ENCODE results near the gene MCEE. TPM values are rescaled to one million over a fixed set of nuclear protein-coding genes. Genes with fewer than 3 reads are reported as not detected.
A peak's percentile ranks its signal among the peaks of the same experiment; 100 is the strongest.
"Not testable (repeated sequence)": the region's sequence is repeated elsewhere in the genome, so short reads cannot be mapped to it uniquely, and the experiment has no call there.

Gene MCEE
- polyA plus RNA-seq (2012; ENCODE audit: low read depth, missing spikeins): 18.1 TPM

DNA sequence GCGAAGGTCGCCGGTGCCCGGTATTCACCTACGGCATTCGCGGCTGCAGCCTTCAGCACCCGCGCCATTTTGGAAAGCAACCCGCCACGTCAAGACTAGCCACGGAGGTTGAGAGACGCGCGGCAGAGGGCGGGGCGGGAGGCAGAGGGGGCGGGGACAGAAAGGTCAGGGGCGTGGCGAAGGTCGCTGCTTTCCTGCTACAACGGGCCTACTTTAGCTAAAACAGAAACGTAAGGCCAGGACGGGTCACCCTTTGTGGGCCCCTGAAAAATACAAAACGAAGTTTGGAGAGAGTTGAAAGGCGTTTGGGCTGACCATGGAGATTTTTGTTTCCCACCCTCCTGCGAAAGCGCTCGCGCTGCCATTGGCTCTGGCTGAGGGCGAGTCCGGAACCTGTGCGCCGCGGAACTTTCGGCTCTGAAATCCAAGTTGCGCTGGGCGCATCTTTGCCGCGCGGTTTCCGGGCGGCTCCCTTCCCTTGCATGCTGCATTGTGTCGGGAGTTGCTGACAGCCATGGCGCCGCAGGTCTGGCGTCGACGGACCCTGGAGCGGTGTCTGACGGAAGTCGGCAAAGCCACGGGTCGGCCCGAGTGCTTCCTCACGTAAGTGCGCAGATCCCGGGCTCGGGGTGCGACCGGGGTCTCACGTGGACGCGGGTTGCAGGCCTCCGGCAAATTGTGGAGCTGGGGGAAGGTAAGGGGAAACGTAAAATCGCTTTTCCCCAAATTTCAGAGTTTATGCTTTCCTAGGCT is at the start of gene MCEE, which contains the start of gene MPHOSPH10:
Gene MCEE (minus strand): TSS at position 78 of the 753 bp plus-strand sequence. CDS start 10 bp downstream, at position 68.
Gene MPHOSPH10 (plus strand): TSS at position 483 of the 753 bp plus-strand sequence. CDS start 32 bp downstream, at position 515.
- DNase-seq (ENCODE audit: insufficient read length, low spot score) (peak; percentile 77), FAIRE-seq (peak; percentile 88)
- TF ChIP-seq SPI1 (IDR thresholded peaks at IDR 0.05; ENCODE audit: low read depth, low read length) (0 out of 2 replicates have a peak, but pooled peaks have one; percentile 8), POLR2A (IDR thresholded peaks at IDR 0.05; ENCODE audit: low read depth, low read length) (peak; percentile 81), POU2F2 (IDR thresholded peaks at IDR 0.05; ENCODE audit: low read depth, low read length) (peak; percentile 91), PAX5 (IDR thresholded peaks at IDR 0.05; ENCODE audit: insufficient read depth, low read length, severe bottlenecking) (peak; percentile 19), POLR2AphosphoS5 (IDR thresholded peaks at IDR 0.05; ENCODE audit: low read depth, low read length) (peak; percentile 87; the same call in 1 of the 2 replicates), TAF1 (IDR thresholded peaks at IDR 0.05; ENCODE audit: low read depth, low read length) (peak; percentile 96)

DNA sequence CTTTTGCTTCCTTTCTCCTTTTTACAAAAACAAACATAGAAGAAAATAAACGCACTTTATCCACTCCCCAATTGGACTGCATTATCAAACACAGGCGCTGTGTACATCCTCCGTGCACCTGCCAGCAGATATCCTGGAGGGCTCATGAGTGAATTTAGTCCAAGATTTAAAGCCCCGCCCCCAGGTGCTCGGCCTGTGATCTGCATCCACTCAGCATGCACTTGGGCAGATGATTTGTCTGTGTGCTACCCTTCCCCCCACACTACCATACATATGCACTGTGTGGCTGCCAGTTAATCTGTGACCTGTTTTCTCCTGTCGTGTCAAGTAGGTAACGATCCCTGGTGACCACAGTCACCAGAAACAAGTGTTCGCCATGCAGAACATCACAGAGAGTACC is 48.8 kb upstream of the MCEE start:
- DNase-seq (ENCODE audit: insufficient read length, low spot score): not testable (repeated sequence)

DNA sequence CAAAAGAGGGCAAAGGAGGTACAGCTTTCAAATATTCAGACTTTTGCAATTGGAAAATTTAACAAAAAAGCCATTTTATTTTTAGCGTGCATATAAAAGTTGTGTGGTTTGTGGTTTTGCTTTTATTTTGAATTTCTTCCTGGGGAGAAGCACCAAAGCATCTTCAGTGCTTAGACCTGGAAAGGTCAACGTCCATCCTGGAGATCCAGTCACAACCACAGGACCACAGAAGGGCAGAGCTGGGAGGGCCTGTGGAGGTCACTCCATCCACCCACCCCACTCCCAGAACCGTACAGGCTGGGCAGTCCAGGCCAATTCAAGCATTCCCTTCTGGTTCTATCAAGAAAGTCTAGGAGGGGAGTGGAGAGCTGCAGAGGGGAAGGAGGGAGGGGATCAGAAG is 44.2 kb upstream of the MCEE start:
- DNase-seq (ENCODE audit: insufficient read length, low spot score): no peak
- no peak for FAIRE-seq
- no peak for TF ChIP-seq POLR2A (IDR thresholded peaks at IDR 0.05; ENCODE audit: low read depth, low read length)

More for the DNA sequence above, 48.8 kb upstream of the MCEE start:
- FAIRE-seq: not testable (repeated sequence)

DNA sequence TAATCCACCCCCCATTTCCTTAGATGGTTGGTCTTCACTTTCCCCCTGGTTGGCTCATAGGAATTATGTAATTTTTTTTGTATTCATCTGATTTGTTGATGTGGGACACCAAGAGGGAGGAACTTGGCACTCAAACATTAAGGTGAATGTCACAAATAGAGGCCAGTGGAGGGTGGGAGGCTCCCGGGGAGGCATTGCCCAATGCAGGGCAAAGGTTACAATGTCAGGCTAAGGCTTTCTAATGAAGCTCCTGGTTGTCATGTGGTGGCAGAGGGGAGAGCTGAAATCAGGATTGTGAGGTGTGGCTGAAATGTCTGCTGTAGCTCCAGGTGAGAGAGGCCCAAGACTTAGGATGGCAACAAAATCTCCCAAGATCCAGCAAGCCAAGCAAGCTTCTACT is 43.1 kb upstream of the MCEE start:
- TF ChIP-seq TAF1 (IDR thresholded peaks at IDR 0.05; ENCODE audit: low read depth, low read length) (no peak), POU2F2 (IDR thresholded peaks at IDR 0.05; ENCODE audit: low read depth, low read length) (no peak), PAX5 (IDR thresholded peaks at IDR 0.05; ENCODE audit: insufficient read depth, low read length, severe bottlenecking) (no peak), POLR2AphosphoS5 (IDR thresholded peaks at IDR 0.05; ENCODE audit: low read depth, low read length) (no peak), POLR2A (IDR thresholded peaks at IDR 0.05; ENCODE audit: low read depth, low read length) (no peak), SPI1 (IDR thresholded peaks at IDR 0.05; ENCODE audit: low read depth, low read length) (no peak)
- FAIRE-seq: no peak
- no peak for DNase-seq (ENCODE audit: insufficient read length, low spot score)

DNA sequence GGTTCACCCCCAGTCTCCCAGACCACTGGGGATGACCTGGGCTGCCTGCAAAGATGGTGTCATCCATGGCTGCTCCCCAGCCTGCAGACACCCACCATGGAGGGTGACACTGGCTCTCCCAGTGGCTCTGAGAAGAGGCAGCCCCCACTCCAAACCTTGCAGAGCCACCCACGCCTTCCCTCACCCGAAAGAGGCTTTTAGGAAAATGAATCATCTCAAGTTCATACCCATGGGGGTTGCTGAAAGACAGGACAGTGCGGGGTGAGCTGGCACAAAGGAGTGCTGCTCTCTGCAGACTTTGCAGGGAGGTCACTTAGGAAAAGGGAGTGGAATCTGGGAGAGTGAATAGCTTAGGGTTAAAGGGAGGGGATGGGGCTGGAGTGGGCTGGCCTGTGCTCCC is 36.8 kb upstream of the MCEE start:
- FAIRE-seq (no peak), DNase-seq (ENCODE audit: insufficient read length, low spot score) (no peak)
- no peak for TF ChIP-seq TAF1 (IDR thresholded peaks at IDR 0.05; ENCODE audit: low read depth, low read length)

DNA sequence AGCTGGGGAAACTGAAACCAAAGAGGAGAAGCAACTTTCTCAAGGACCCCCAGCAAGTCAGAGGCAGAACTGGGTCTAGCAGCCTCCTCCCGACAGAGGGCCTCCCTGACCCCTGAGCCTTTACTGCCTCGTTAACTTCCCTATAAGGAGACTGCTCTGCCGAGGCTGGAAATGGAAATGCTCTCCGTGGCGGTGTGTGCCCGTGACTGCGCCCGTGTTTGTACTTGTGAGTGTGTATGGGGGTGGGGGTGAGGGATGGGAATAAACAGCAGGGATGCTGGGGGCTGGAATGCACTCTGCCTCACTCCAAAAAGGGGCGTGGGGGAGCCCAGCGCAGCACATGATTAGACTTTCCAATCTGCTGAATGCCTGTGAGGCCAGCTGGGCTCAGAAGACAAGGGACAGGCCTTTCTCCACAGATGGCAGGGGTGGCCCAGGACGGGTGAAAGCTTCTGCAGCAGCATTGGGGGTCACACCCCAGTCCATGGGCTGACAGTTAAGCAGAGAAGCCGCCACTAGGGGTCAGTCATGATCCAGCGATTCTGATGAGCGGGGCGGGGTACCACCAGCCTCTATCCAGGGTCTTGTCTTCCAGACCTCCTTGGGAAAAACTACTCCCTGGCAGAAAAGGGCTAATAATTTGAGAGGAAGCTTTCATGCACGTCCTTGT is 27.2 kb upstream of the MCEE start:
- DNase-seq (ENCODE audit: insufficient read length, low spot score) (peak; percentile 39), FAIRE-seq (no peak)
- TF ChIP-seq POLR2AphosphoS5 (IDR thresholded peaks at IDR 0.05; ENCODE audit: low read depth, low read length) (no peak), SPI1 (IDR thresholded peaks at IDR 0.05; ENCODE audit: low read depth, low read length) (no peak), PAX5 (IDR thresholded peaks at IDR 0.05; ENCODE audit: insufficient read depth, low read length, severe bottlenecking) (no peak), POLR2A (IDR thresholded peaks at IDR 0.05; ENCODE audit: low read depth, low read length) (no peak), TAF1 (IDR thresholded peaks at IDR 0.05; ENCODE audit: low read depth, low read length) (no peak), POU2F2 (IDR thresholded peaks at IDR 0.05; ENCODE audit: low read depth, low read length) (no peak)

DNA sequence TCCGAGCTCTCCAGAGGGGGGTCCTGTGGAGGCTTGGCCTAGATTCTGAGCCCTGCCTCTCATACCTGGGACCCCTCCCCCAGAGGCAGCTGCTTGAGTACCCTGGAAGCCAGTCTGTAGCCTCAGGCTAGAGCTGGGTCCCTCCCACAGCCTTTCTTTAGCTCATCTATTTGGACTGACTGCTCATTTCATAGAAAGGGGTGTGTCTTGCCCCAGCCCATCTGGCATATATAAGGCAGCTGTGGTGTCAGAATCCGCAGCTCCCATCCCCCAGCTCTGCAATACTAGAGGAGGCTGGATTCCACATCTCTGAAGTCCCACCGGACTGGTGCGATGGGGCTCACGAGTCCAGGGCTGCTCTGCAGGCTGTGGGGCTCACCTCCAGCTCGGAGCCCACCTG is 26.5 kb upstream of the MCEE start:
- DNase-seq (ENCODE audit: insufficient read length, low spot score) (no peak), FAIRE-seq (no peak)
- TF ChIP-seq POLR2AphosphoS5 (IDR thresholded peaks at IDR 0.05; ENCODE audit: low read depth, low read length) (no peak), POU2F2 (IDR thresholded peaks at IDR 0.05; ENCODE audit: low read depth, low read length) (no peak), SPI1 (IDR thresholded peaks at IDR 0.05; ENCODE audit: low read depth, low read length) (no peak), POLR2A (IDR thresholded peaks at IDR 0.05; ENCODE audit: low read depth, low read length) (no peak), TAF1 (IDR thresholded peaks at IDR 0.05; ENCODE audit: low read depth, low read length) (no peak), PAX5 (IDR thresholded peaks at IDR 0.05; ENCODE audit: insufficient read depth, low read length, severe bottlenecking) (no peak)

DNA sequence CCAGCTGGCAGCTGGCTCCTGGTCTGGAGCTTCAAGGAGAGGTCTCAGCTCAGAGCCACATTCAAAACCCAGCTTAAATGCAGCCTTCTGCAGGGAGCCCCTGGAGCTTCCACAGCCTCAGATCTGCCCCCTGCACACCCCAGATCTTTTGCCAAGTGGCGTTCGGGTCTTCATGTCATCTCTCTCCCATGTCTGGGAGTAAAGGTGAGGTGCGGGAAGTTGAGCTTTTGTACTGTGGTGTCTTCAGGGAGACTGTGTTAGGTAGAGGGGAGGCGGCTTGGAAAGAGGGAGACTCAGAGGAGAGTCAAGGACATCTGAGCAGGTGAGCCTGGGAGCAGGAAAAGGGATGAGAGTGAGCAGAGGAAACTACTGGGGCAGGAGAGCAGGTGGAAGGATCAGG is 25.8 kb upstream of the MCEE start:
- no peak for FAIRE-seq

DNA sequence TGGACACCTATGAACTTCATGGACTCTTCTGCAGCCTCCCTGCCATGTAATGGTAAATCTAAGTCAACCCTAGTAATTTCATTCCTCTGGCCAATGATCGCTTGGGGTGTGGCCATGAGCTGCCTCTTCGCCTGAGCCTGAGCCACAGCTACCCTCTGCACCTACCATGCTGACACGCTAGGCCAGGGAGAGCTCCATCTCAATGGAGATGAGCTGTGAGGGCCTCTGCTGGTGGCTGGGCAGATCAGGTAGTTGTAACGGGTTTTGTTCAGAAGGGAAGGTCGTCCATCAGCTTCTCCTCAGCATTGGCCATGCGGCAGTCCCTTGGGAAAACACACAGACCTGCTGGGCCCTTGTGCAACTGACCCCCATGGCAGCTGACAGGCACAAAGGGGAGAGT is 24.8 kb upstream of the MCEE start:
- peak; percentile 56 for DNase-seq (ENCODE audit: insufficient read length, low spot score)
- no peak for TF ChIP-seq POLR2AphosphoS5 (IDR thresholded peaks at IDR 0.05; ENCODE audit: low read depth, low read length)
- TF ChIP-seq SPI1 (IDR thresholded peaks at IDR 0.05; ENCODE audit: low read depth, low read length): no peak
- no peak for TF ChIP-seq TAF1 (IDR thresholded peaks at IDR 0.05; ENCODE audit: low read depth, low read length)
- TF ChIP-seq PAX5 (IDR thresholded peaks at IDR 0.05; ENCODE audit: insufficient read depth, low read length, severe bottlenecking): no peak
- TF ChIP-seq POU2F2 (IDR thresholded peaks at IDR 0.05; ENCODE audit: low read depth, low read length): no peak
- no peak for TF ChIP-seq POLR2A (IDR thresholded peaks at IDR 0.05; ENCODE audit: low read depth, low read length)
- peak; percentile 93 for FAIRE-seq

More for the DNA sequence above, 25.8 kb upstream of the MCEE start:
- DNase-seq (ENCODE audit: insufficient read length, low spot score): no peak
- TF ChIP-seq PAX5 (IDR thresholded peaks at IDR 0.05; ENCODE audit: insufficient read depth, low read length, severe bottlenecking): no peak
- TF ChIP-seq SPI1 (IDR thresholded peaks at IDR 0.05; ENCODE audit: low read depth, low read length): no peak

DNA sequence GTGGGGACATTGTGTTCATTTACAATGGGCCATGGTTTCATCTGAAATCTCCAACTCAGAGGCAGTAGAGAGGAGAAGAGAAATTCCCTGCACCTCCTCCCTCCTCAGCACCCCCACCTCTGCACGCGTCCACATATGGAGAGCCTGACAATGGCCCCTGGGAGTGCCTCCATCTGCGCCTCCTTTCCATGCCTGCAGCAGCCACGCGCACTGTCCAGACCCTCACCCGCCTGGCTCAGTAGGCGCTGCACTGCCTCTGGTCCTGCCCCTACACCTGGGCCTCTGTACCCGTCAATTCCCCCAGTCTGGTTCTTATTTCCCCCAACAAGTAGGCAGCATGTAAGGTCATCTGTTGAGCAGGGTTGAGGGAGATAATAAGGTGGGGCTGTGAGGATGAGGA is 24.2 kb upstream of the MCEE start:
- TF ChIP-seq POLR2AphosphoS5 (IDR thresholded peaks at IDR 0.05; ENCODE audit: low read depth, low read length): no peak
- DNase-seq (ENCODE audit: insufficient read length, low spot score) (no peak), FAIRE-seq (no peak)

Data from GM12891 (cell line).